ENCODE data around the gene ALOXE3.
A peak's percentile ranks its signal among the peaks of the same experiment; 100 is the strongest.
"Not testable (repeated sequence)": the region's sequence is repeated elsewhere in the genome, so short reads cannot be mapped to it uniquely, and the experiment has no call there.

Gene ALOXE3

DNA sequence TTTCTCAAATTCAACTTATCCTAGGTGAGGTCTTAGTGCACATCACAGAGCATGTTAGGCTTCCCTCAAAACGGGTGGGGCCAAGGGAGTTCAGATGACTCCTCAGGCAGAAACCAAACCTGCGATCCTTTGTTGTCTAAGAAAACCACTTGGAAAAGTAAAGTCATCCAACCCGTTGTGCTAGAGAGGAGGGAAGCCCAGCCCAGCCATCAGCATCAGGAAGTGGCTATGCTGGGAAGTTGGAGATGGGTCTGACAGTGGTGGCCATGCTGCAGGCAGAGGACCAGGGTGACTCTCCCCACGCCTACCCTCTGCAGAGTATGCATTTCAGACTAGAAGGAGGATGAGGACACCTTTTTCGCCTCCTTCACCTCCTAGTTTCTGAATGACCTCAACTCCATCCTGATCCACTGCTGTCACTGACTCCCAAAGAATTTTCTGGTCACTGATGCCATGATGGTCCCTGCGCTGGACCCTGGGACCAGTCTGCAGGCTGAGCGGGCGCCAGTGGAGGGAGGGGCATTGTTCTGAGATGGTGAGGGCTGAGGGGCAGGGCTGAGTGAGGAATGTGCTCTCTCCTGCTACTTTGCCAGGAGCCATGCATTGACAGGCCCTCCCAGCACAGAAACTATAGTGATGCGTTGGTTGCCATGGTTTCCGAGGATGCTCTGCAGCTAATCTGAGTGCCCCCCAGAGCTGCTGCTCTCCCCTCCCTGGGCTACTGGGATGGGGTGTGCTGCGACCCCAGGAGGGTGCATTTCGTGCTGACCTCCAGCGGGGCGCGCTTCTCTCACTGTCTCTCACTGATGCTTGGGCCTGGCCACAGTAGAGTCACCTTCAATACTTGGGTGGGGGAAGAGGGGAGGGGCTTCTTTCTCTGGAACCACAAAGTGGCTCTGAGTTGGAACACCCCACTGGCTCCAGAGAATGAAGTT lies 51.2 kb downstream of the ALOXE3 start:
- DNase-seq, result no peak

DNA sequence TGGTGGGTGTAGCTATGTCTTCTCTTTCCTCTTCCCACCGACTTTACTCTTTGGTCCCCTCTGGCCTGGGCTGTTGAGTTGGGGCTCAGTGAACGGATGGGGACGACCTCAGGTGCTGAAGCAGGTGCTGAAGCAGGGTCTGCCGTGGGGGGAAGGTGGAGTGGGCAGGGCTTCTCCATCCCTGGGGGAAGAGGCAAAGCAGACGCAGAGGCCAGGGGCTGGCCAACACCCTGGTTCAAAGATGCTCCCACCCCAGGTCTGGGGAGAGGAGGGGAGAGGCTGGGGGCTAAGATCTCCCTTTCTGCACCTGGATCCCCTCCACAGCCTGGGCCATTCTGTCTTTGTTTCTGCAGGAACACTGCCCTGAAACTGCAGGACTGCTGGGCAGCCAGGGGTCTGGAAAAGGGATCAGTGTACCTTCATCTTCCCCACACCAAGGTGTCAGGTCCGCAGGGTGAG lies 53.7 kb downstream of the ALOXE3 start:
- no peak for DNase-seq

DNA sequence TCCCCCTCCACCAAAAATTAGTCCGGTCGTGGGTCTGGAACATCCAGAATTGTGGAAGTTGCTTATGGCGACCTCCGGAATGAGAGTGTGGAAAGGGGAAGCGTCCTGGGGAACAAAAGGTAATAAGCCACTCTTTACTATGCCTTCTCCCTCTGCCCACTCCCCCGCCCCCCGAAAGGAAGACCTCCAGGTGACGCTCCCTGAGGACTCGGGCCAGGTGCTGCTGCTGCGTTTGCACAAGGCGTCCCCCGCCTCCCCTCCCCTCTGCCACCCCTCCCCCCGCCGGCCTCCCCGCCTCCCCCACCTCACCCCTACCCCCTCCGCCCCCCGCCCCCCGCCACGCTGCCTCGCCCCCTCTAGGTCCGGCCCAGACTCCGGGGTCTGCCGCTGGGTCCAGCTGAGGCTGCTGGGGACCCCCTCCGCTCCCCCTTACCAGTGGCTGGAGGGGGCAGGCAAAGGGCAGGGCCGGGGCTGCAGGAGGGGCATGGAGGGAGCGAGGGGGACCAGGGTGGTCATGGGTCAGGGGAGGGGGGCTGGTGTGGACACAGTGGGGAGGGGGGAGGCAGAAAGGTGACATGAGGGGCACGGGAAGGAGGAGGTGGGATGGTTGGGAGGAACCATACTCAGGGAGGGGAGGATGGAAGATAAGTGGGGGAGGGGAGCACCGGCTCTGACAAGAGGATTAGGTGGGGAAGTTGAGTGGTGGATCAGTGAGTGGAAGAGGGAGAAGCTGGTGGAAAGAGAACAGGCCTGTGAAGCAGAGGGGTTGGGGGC lies 54.4 kb downstream of the ALOXE3 start:
- no peak for DNase-seq

DNA sequence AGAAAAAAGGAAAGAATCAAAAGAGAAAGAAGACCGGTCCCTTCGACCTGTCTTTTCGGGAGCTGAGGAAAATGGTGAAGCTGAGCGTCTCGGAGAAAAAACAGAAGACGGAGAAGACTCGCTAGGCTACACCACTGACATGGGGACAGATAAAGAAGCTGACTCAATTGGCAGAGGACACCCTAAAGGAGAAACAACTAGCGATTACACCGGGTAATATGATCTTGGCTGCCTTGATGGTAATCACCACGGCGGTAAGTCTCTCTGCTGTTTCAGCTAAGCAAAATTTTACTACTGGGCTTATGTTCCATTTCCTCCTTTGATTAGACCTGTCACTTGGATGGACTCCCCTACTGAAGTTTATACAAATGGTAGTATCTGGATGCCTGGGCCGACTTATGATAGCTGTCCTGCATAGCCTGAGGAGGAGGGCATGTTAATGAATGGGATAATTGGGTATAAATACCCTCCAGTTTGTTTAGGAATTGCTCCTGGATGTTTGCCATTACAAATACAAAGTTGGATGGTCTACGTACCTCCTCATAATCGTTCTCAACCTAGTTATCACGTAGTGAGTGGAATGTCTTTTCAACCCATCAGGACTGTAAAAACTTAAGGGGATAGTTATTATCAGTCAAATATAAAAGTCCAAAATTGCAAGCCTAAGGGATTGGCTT lies 55.4 kb downstream of the ALOXE3 start:
- DNase-seq, result no peak

DNA sequence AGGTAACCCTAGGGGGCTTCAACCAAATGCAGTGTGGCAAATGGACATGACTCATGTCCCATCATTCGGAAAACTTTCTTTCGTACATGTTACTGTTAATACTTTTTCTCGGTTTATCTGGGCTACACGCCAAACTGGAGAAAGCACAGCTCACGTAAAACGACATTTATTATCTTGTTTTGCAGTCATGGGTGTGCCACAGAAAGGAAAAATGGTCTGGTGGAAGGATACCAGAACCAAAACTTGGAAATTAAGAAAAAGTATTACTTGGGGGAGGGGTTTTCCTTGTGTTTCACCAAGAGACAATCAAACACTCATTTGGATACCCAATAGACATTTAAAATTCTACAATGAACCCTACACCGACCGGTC lies 55.9 kb downstream of the ALOXE3 start:
- no peak for DNase-seq

DNA sequence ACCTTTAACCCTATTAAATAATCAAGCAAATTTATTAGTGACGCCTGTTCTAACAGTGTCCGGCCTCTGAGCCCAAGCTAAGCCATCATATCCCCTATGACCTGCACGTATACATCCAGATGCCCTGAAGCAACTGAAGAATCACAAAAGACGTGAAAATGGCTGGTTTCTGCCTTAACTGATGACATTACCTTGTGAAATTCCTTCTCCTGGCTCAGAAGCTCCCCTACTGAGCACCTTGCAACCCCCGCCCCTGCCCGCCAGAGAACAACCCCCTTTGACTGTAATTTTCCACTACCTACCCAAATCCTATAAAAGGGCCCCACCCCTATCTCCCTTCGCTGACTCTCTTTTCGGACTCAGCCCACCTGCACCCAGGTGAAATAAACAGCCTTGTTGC lies 56.5 kb downstream of the ALOXE3 start:
- not testable (repeated sequence) for DNase-seq

DNA sequence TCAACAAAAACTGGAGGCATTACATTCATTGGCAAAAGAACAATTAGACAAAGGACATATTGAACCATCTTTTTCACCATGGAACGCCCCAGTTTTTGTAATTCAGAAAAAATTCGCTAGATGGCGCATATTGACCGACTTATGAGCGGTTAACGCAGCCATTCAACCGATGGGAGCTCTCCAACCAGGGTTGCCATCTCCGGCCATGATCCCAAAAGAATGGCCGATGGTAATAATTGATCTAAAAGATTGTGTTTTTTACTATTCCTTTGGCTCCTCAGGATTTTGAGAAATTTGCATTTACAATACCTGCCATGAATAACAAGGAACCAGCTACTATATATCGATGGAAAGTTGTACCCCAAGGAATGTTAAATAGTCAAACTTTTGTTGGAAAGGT lies 58.0 kb downstream of the ALOXE3 start:
- peak; percentile 60 to 84 for DNase-seq

DNA sequence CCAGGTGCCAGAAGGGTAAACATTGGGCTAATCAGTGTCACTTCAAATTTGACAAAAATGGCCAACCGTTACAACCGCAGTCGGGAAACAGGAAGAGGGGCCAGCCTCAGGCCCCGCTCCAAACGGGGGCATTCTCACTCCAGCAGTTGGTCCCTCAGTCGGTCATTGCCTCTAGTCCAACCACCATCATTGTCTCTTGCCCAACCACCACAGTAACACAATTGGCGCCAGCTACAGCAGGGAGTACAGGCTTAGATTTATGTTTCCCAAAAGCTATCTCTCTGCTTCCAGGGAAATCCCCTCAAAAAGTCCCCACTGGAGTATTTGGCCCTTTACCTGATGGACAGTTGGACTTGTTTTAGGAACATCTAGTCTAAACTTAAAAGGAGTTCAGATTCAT lies 59.2 kb downstream of the ALOXE3 start:
- no peak for DNase-seq

DNA sequence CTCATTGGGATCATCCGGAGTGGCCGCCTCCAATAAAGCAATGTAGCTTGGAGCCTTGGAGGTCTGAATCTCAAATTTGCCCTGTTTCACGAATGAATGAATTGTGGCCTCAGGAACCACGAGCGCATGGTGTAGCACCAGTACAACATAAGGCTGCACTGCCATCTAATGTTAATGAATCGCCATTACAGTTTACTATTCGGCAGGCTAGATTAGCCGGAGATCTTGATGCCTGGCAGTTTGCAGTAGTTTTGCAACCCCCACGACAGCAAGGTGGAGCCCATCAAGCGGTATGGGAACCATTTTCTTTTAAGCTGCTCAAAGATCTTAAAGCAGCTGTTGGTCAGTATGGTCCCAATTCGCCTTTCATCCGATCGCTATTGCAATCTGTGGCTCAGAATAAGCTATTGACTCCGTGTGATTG lies 60.6 kb downstream of the ALOXE3 start:
- DNase-seq, result peak; percentile 66 to 82

DNA sequence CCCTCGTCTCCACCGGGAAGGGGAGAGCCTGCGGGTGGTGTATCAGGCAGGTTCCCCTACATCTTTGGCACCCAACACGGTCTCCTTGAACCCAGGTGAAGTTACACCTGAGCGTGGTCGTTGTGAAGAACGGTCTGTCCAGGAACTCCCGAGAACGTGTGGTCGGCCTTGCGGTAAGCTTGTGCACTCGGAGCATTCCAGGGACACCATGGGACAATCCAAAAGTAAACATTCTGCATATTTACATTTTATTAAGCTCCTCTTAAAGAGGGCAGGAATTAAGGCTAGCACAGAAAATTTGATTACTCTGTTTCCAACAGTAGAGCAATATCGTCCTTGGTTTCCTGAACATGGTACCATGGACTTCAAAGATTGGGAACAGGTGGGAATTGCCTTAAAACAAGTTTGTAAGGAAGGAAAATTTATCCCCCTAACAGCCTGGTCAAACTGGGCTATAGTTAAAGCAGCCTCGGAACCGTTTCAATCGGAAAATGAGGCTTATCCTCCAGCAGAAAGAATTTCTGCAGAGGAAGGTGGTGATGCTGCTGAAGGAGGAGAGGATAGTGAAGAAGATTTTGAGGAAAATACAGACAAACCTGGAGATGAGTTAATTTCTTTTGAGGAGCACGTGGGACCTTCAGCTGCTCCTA lies 61.2 kb downstream of the ALOXE3 start:
- no peak for DNase-seq

DNA sequence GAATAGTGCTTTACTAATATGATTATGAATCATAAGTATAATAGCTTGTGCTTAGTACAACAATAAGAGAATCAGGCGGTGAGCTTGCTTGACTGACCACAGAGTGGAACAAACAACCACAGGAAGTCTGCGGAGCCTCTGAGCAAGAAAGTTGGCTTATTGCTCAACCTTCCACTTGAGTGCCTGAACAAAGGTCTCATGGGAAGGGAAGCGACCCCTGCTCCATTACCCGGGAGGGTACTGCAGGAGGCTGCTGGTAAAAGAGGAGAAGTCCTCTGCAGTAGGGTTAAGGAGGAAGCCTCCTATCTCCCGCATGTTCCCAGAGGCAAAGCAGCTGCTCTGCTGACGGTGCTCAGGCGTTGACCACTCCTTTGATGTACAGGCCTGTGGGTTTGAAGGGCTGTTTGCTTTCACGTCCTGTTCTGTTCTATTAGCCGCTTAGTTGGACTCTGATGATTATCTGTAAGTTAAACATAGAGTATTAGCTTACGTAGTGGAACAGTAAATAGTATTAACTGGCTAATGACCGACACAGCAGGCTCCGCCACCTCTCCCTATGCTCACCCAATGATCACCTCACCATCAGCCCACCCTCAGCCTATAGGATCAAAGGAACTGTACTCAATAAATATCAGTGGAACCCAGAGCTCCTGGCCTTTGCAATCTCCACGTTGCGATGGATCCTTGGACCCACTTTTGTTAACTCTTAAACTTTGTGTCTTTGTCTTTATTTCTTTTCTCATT lies 61.9 kb downstream of the ALOXE3 start:
- peak; percentile 15 to 63 for DNase-seq

DNA sequence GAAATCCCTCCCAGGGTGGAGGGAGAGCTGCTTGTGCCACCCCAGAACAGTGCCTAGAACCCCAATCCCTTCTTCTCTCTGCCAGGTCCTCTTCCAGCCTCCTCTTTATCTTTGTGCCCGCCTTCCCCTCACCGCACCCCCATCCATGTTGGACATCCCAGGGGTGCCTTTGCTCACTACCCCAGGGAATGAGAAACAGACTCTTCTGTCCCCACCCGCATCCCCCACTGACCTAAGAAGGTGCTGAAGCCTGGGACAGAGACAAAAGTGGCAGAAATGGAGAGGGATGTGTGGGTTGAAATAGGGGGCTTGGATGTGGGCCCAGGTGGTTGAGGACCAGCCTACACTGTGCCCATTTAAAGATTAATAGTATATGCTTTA lies 62.5 kb downstream of the ALOXE3 start:
- DNase-seq, result no peak

DNA sequence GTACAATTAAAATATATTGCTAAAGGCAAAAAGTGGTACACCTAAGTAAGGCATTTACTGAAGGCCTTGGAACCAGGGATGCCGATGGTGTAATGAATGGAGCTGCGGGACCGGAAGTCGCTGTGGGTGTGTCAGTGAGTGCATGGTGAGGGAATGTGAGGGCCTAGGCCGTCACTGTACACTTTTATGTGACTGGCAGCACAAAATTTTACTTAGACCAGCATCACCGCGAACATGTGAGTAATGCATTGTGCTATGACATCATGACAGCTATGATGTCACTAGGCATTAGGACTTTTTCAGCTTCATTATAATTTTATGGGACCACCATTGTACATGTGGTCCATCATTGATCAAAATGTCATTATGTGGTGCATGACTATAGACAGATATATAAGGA lies 64.7 kb downstream of the ALOXE3 start:
- DNase-seq, result no peak

DNA sequence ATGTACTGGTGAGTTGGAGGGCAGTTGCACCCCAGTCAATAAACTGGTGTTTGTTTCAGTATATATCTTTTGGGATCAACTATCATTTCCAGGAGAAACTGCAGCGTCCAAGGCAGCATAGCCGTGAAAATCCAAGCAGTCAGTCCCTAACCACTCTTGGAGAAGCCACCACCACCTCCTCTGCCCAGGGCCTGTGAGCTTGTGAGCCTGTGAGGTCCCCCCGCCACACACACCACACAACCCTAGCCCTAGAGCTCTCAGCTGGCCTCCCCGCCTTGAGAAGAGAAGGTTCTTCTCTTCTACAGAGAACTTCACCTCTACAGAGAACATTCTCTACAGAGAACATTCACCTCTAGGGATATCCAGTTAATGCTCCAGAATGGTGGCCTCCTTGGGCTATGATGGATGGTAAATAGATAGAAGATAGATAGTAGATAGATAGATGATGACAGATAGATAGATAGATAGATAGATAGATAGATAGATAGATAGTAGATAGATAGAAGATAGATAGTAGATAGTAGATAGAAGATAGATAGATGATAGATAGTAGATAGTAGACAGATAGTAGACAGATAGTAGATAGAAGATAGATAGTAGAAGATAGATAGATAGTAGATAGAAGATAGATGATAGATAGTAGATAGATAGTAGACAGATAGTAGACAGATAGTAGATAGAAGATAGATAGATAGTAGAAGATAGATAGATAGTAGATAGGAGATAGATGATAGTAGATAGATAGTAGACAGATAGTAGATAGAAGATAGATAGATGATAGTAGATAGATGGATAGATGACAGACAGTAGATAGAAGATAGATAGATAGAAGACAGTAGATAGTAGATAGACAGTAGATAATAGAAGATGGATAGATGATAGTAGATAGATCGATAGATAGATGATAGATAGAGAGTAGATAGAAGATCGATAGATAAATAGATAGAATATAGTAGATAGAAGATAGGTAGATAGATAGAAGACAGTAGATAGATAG lies 65.8 kb downstream of the ALOXE3 start:
- no peak for DNase-seq

DNA sequence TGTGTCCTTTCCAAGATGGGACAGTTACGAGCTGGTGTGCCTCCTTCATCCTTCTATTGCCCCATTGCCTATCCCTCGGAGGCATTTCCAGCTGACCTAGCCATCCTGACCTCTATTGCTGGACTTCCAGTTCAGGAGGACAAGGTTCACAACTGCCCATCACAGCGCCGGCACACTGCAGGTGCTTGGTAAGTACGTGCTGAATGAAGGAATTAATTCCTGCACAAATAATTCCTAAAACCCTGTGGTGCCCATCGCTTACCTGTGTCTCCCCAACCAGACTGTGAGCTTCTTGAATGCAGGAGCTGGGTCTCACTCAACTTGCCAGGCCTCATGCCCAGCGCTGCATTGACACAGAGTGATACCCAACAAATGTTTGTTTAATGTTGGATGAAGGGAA lies 66.5 kb downstream of the ALOXE3 start:
- no peak for DNase-seq

DNA sequence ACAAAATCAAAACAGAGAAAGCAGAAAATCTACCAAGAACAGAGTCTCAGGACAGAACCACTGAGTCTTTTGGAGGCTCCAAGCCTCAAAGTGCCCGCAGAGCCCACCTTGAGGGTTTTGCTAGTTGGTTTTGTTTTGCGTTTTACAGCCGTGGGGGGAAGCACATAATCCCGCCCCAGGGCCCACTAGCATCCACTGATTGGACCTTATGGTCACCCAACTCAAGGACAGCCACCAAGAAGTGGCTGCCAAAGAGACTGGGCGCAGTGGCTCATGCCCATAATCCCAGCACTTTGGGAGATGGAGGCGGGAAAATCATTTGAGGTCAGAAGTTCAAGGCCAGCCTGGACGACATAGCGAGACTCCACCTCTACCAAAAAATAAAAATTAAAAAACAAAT lies 69.6 kb downstream of the ALOXE3 start:
- DNase-seq, result no peak

DNA sequence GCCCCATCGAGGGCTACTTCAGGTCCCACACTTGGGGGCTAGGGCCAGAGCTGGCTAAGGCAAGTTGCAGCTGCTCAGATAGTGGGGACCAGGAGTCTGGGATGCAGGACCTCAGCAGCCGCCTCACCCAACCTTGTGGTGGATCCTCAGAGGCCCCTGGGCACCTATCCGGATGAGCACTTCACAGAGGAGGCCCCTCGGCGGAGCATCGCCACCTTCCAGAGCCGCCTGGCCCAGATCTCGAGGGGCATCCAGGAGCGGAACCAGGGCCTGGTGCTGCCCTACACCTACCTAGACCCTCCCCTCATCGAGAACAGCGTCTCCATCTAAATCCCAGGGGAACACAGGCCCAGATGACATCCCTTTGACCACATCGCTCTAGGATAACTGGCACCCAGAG lies 70.1 kb downstream of the ALOXE3 start:
- DNase-seq, result no peak

DNA sequence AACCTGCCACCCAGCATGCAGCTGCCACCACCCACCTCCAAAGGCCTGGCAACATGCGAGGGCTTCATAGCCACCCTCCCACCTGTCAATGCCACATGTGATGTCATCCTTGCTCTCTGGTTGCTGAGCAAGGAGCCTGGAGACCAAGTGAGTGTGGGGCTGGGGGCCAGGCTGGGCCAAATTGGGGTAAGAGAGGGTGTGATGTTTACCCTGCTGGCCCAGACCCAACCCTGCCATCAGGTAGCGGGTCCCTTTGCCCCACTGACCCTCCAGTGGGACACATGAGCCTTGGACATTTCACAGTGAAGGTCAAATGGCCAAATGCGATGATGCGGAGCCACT lies 70.6 kb downstream of the ALOXE3 start:
- no peak for DNase-seq

DNA sequence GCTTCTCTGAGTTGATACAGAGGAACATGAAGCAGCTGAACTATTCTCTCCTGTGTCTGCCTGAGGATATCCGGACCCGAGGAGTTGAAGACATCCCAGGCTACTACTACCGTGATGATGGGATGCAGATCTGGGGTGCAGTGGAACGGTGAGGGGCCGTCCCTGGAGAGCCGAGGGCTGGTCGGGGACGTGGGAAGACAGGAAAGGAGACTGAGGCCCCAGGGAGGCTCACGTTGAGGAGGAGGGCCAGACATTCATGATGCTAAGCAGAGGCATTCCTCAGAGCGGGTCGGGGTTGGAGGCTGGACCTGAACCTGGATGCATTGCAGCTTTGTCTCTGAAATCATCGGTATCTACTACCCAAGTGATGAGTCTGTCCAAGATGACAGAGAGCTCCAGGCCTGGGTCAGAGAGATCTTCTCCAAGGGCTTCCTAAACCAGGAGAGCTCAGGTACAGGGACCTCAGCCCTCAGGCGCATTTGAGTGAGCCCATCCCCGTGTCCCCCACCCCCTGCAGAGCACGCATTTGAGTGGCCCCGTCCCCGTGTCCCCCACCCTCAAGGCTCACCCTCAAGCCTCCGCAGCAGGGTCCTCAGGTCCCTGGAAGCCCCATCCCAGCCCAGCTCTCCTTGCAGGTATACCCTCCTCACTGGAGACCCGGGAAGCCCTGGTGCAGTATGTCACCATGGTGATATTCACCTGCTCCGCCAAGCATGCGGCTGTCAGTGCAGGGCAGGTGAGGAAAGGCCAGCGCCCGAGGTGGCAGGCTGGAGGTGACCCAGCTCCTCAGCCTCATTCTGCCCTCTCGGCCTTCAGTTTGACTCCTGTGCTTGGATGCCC lies 71.2 kb downstream of the ALOXE3 start:
- no peak for DNase-seq

DNA sequence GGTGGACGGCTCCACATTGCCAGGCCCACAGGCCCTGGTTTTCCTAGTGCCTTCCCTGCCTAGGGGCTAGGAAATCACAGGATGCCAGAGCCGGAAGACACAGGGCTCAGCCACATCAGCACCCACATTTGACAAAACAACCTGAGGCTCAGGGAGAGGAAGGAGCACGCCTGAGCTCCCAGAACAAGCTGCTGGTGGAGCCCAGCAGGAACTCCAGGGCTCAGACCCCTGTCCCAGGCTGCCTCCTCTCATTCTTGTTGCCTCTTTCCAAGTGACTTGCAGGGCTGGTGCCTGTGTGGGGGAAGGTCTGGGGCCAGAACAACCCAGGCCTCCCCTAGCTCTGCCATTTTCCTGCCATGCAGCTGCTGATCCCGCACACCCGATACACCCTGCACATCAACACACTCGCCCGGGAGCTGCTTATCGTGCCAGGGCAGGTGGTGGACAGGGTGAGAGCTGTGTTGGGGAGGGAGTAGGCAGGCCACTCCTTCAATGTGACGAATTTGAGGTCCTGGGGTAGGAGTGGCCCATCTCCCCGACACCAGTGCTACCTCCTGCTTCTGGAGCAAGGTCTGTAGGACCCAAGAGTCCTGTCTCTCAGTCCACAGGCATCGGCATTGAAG lies 71.9 kb downstream of the ALOXE3 start:
- DNase-seq, result no peak

Measured in CD4-positive, alpha-beta T cell treated with Interleukin-1 beta for 1 hour (primary cell).